Measurements from ENCODE around the gene SLC12A8.

The SLC12A8 gene

DNA sequence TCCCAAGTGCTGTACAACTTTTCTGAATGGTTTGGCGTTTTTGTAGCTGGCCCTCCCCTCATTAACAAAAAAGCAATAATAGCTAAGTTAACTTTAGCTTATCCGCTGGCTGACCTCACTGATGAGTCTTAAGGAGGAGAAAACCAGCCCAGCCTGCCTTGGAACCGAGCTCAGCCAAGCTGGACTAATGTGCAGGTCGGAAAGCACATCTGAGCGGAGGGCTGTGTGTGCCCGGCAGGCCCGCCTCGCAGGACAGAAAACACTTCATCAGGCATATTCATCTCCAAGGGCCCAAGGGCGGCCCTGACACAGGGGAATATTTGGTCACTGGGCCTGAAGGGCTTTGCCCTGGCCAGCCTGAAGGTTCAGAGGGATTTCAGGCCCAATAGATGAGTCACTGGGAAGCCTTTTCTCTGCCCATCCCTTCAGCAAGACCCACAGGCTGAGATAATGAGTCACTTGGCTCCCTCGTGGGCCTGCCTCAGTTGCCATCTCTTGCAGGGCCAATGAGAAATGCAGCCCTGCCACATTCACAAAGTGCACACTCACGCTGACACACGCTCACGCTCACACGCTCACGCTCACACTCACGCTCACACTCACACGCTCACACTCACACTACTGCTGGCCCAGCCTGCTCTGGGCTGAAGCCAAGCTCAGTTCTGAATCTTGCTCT is 75.1 kb downstream of the SLC12A8 start:
- no peak for DNase-seq

GRCh38 chr3:125136966-125137357 is 75.6 kb downstream of the SLC12A8 start:
- no peak for DNase-seq

DNA sequence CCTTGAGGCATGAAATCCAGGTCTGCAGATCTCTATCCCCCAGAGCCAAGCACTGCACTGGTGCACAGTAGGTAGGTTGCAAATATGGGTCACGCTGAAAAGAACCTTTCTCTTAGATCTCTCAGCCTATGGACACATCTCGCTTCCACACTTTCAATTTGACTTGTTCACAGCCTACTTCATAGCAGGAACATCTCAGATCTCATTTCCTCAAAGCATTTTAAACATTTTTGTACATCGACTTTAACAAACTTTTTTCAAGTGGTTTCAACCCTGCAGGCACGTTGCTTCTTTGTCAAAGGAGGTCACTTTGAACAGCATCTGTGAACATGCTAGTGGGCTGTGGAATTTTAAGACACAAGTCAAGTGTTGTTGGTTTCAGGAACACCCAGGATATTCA is 76.0 kb downstream of the SLC12A8 start:
- no peak for DNase-seq

GRCh38 chr3:125134952-125135351 is 77.6 kb downstream of the SLC12A8 start:
- DNase-seq = peak in 1 of 2 experiments; percentile 11

- DNase-seq = no peak
Observed at GRCh38 chr3:125132815-125133214, 79.7 kb downstream of the SLC12A8 start.

GRCh38 chr3:125129512-125129997 is 83.0 kb downstream of the SLC12A8 start:
- DNase-seq = peak; percentile 89 to 96

DNA sequence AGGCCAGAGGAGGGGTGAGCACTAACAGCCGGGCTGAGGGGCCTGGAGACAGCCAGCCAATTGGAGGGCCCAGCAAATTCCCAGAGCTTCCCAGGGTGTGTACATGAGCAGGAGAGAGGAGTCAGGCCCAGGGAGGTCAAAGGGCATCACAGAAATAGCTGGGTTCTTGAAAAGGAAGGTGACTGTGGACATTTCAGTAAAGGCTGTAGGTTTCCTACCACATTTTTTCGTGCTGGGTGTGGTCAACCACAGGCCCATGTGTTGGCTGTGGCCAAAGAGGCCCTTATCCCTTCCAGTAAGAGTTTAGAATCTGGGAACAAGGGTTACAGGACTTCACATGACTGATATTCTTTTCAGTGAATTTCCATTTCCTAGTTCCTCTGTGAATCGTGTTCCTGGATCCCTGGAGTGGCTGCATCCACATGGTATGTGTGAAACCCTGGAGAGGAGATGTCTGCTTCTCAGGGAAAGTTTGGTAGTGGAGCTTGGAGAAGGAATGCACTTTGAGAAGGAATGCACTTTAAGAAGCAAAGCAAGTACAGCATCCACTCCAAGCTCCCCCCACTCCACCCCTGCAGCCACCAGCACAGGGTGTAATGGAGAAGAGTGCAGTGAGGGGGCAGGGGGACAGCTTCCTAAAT is 83.6 kb downstream of the SLC12A8 start:
- DNase-seq = peak in 1 of 2 experiments; percentile 54

DNA sequence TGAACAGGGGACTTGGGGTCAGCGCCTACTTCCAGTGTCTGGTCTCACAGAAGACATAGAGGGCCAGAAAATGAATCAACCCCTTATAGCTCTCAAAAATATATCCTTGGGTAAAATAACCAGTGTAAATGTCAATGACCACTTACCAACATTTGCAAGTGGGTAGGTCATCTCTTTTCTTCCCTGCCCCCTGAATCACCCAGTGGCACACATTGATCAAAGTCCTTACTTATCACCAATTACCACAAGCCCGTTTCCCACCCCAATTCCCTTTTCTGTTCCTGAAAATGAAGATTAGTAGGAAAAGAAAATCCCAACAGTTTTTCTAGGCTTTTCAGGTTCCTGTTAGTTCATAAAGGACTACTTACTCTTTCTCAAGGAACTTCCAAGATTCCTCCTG is 86.2 kb downstream of the SLC12A8 start:
- DNase-seq = no peak

- DNase-seq = no peak
Observed at GRCh38 chr3:125125821-125126245, 86.7 kb downstream of the SLC12A8 start.

GRCh38 chr3:125123451-125124305 is 88.9 kb downstream of the SLC12A8 start:
- no peak for DNase-seq

DNA sequence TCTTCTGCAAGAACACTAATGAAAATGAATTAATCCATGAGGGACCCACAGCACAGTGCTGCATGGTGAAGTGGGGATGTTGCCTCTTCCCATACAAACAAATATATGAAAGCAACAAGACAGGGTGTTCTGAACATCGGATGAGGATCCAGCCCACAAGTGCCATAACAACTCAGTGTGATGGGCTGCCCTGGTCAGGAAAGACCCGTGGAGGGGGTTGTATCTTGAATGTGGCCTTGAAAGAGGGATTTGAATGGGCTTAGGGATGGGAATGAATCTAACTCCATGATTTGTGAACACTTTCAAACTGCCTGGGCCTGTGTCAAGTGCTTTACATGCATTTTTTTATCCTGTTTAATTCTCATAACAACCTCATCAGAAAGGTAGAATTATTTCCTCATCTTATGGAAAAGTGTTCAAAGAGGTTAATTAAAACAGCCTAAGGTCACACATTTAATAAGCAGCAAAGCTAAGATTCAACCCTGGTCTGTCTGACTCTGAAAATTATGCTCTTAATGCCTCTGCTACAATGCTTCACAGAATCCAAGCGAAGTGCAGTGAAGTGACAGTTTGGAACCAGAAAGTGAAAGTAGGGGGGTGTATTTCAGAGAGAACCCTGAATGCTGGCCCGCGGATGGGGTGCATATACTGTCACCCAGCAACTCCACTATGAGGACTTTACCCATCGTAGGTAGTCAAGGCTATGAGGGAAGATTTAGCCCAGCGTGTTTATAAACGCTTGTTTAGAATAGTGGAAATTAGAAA is 91.1 kb downstream of the SLC12A8 start:
- no peak for DNase-seq

- peak in 1 of 2 experiments; percentile 30 for DNase-seq
Observed at GRCh38 chr3:125120379-125121122, 92.0 kb downstream of the SLC12A8 start.

GRCh38 chr3:125119752-125120378 is 92.7 kb downstream of the SLC12A8 start:
- no peak for DNase-seq

- no peak for DNase-seq
Observed at GRCh38 chr3:125118600-125118999, 93.9 kb downstream of the SLC12A8 start.

- DNase-seq = peak in 1 of 2 experiments; percentile 15
Observed at GRCh38 chr3:125117631-125118191, 94.8 kb downstream of the SLC12A8 start.

- peak in 1 of 2 experiments; percentile 43 for DNase-seq
Observed at GRCh38 chr3:125116311-125117080, 96.1 kb downstream of the SLC12A8 start.

- DNase-seq = peak in 1 of 2 experiments; percentile 62
Observed at GRCh38 chr3:125115640-125116039, 96.9 kb downstream of the SLC12A8 start.

GRCh38 chr3:125112981-125113380 is 99.6 kb downstream of the SLC12A8 start:
- no peak for DNase-seq

DNA sequence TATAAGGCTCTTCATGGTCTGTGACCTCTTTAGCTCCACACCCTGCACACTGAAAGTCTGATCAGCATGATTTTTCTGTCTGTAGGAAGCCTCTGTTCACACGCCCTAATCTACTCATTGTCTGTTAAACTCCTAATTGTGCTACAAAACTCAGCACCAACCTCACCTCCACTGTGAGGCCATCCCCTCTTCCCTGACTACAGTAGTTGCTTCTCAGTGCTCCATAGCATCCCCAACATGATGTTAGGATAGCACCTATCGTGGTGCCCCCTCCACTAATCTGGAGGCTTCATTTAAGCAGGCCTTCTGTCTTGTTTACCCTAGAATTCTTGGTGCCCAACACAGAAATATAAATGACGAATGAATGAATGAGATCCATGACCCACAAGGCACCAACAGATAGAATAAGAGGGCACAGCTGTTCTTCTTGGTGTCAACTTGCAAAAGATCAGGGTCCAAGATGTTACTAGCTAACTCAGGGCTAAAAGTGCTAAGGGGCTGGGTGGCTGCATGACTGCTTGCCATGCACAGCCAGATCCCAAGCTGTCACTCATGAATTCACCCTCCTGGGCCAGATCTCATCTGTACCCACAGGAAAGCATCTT is 101.6 kb downstream of the SLC12A8 start:
- no peak for DNase-seq
